Coronary artery (tissue), 2 donors: Measurements from ENCODE around the gene PRKCE.

Experiments used
- DNase-seq: peaks from one replicate; pipeline ENCODE4 v3.0.0-alpha.2; 2017; ENCODE audit warnings: low spot score
- H3K27ac ChIP-seq, 2 donors: fragments of 200-600 bp; sonication (generic); one replicate each; pipeline ENCODE4 v1.5.1; 2016 to 2019
- H3K4me3 ChIP-seq: fragments of 200-600 bp; sonication (generic); 2 replicates; pipeline ENCODE4 v1.5.1; 2016; ENCODE audit warnings: mild to moderate bottlenecking, moderate library complexity
- CTCF ChIP-seq: fragments of 200-600 bp; sonication (generic); IDR thresholded peaks from one replicate; pipeline ENCODE4 v1.5.1; 2019; ENCODE audit warnings: antibody characterized with exemption

The PRKCE gene

GRCh38 chr2:45923701-45924100, 272.2 kb downstream of the PRKCE start:
- no peak for DNase-seq
- H3K27ac ChIP-seq: no peak overlapping the region

GRCh38 chr2:45925026-45925425, 273.6 kb downstream of the PRKCE start:
- Histone ChIP-seq H3K4me3 (no peak overlapping the region), H3K27ac (peak overlapping the region in 1 of 2 donors; percentile 66)
- no peak for TF ChIP-seq CTCF
- DNase-seq: no peak

More at GRCh38 chr2:45923701-45924100, 272.2 kb downstream of the PRKCE start:
- no peak for TF ChIP-seq CTCF
- H3K4me3 ChIP-seq: no peak overlapping the region

- TF ChIP-seq CTCF: no peak
- DNase-seq: no peak
- Histone ChIP-seq H3K27ac (peak overlapping the region; percentile 66 to 78), H3K4me3 (no peak overlapping the region)
Observed at GRCh38 chr2:45925636-45926366, 274.3 kb downstream of the PRKCE start.

- TF ChIP-seq CTCF: no peak
- no peak for DNase-seq
- Histone ChIP-seq H3K4me3 (peak overlapping the region; percentile 44), H3K27ac (no peak overlapping the region)
Observed at GRCh38 chr2:45928946-45929345, 277.5 kb downstream of the PRKCE start.

- TF ChIP-seq CTCF: no peak
- Histone ChIP-seq H3K4me3 (no peak overlapping the region), H3K27ac (no peak overlapping the region)
- no peak for DNase-seq
Observed at GRCh38 chr2:45929674-45930395, 278.4 kb downstream of the PRKCE start.

GRCh38 chr2:45930396-45930792, 278.9 kb downstream of the PRKCE start:
- no peak for DNase-seq
- Histone ChIP-seq H3K27ac (no peak overlapping the region), H3K4me3 (no peak overlapping the region)
- TF ChIP-seq CTCF: no peak
